ENCODE data around the gene CCDC141.

Gene CCDC141

DNA sequence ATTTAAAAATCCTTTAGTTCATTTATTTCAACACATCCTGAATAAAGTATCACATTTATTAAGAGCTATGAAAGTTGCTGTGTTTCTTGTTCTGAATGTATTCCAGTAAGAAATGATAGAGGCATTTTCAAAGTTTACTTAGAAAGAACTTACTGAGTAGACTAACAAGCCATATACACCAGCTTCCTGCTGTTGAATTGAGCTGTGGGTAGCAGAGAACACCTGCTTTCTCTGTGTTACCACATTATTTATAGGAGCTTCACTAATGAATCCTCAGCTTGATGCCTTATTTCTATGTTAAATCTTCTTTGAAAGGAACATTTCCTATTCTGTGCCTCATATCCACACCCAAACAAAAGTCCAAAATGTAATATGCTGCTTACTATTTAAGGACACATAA is 115.4 kb downstream of the CCDC141 start:
- DNase-seq (ENCODE audit: low spot score in 2 of 2): no peak
- Histone ChIP-seq H3K27me3 (ENCODE audit: low read depth) (no peaks in the 10 kb centered on the region), H3K4me1 (no peaks in the 10 kb centered on the region), H3K4me3 (no peak overlapping the region), H3K36me3 (replicated peaks) (no peaks in the 10 kb centered on the region), H3K9me3 (no peaks in the 10 kb centered on the region)
- in situ Hi-C loops (cut with MboI; ENCODE audit: low sequenced_read_pairs): no loop called here

DNA sequence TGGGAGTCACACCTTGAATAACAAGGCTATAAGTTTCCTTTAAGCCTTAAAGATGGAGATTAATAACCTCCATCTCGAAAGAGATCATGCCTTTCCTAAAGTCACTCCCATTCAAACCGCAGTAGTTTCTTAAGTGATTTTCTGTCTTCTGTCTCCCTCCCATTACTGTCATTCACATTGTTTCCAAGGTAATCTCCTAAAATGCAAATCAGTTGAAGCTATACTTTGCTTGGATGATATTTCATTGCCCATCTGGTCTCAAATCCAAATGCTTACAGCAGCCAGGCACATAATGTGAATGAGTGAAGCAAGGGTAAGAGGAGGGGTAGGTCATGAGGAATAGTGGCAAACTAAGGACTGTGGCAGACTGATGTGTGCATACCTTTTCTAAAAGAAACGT is 116.4 kb downstream of the CCDC141 start:
- in situ Hi-C loops (cut with MboI; ENCODE audit: low sequenced_read_pairs): no loop called here
- no peak for DNase-seq (ENCODE audit: low spot score in 2 of 2)
- H3K27me3 ChIP-seq (ENCODE audit: low read depth): no peaks in the 10 kb centered on the region
- no peaks in the 10 kb centered on the region for H3K9me3 ChIP-seq
- no peaks in the 10 kb centered on the region for H3K4me1 ChIP-seq
- H3K36me3 ChIP-seq (replicated peaks): no peaks in the 10 kb centered on the region
- H3K4me3 ChIP-seq: no peak overlapping the region

DNA sequence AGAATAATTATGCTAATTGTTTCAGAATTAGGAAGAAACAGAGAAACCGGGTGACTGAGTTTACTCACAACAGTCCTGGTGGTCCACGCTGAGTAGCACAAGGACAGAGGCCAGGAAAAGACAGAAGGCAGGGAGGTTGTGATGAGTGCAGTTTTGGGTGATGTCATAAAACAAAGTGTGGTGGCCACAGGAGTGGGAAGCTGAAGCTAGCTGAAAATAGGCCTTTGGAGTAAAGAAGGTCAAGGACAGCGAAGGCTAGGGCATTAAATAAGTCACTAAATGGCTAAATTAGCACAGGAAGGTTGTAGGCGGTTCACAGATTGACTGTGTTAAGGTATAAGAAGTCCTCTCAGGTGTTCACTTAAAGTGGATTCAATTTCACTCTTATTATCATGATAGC is 121.9 kb downstream of the CCDC141 start:
- H3K4me3 ChIP-seq: no peak overlapping the region

DNA sequence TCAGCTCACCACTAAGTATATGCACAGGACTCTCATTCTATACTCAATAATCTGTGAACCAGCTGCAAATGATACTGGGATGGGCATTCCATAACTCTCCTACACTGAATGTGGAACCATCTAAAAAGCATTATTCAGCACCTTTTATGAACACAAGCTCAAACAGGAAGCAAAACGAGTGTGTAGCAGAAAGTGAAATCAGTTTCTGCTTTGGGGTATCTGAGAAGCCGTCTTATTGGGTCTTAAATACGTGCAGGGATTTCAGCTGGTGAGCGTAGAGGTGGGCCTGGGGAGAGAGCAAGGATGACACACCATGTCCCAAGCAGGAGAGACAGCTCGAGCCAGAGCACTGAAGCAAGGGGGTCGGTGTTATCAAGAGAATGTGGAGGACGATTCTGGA is 122.8 kb downstream of the CCDC141 start:
- H3K4me3 ChIP-seq: no peak overlapping the region

More for the DNA sequence above, 121.9 kb downstream of the CCDC141 start:
- DNase-seq (ENCODE audit: low spot score in 2 of 2): no peak
- no peaks in the 10 kb centered on the region for H3K36me3 ChIP-seq (replicated peaks)
- H3K9me3 ChIP-seq: no peaks in the 10 kb centered on the region
- in situ Hi-C loops (cut with MboI; ENCODE audit: low sequenced_read_pairs): no loop called here
- no peaks in the 10 kb centered on the region for H3K27me3 ChIP-seq (ENCODE audit: low read depth)
- H3K4me1 ChIP-seq: no peaks in the 10 kb centered on the region

DNA sequence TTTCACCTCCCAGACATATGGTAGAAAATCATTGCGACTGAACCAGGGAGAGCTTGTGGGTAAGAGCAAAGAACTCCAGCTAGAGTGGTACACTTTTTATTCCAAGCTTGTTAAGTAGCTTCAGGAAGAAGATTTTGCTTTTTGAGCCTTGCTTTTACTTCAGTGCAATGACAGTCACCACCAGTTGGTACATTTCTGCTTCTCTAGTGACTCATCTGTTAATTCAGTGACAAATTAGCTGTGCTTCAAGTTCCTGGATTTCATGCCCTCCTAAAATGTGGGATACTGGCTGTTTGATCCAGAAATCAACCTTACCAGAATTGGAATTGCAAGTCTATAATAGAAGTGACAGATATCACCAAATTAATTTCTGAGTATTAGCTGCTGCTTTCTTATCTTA is 125.1 kb downstream of the CCDC141 start:
- no peaks in the 10 kb centered on the region for H3K27me3 ChIP-seq (ENCODE audit: low read depth)
- no peak overlapping the region for H3K4me3 ChIP-seq
- no peaks in the 10 kb centered on the region for H3K4me1 ChIP-seq
- no peaks in the 10 kb centered on the region for H3K36me3 ChIP-seq (replicated peaks)
- DNase-seq (ENCODE audit: low spot score in 2 of 2): no peak
- no peaks in the 10 kb centered on the region for H3K9me3 ChIP-seq
- in situ Hi-C loops (cut with MboI; ENCODE audit: low sequenced_read_pairs): no loop called here

More for the DNA sequence above, 122.8 kb downstream of the CCDC141 start:
- in situ Hi-C loops (cut with MboI; ENCODE audit: low sequenced_read_pairs): no loop called here
- Histone ChIP-seq H3K36me3 (replicated peaks) (no peaks in the 10 kb centered on the region), H3K4me1 (no peaks in the 10 kb centered on the region), H3K27me3 (ENCODE audit: low read depth) (no peaks in the 10 kb centered on the region), H3K9me3 (no peaks in the 10 kb centered on the region)
- no peak for DNase-seq (ENCODE audit: low spot score in 2 of 2)

DNA sequence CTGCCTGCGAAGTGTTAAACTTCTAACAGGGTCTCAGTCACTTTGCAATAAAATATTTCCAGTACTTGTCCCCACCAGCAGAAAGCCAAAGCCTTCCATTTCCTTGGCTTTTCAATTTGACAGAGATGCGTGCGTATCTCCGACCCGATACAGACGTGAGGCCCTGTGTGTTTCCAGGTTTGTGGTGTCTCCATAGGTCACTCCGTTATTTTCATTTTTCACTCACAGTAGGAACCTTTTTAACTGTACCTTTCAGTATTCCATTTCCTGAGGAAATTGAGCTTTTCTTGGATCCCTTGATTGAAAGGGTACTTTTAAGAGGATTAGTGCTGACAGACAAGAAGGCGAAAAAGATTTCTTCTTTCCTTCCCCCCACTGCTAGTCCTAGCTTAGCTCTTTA is 126.4 kb downstream of the CCDC141 start:
- no peak for DNase-seq (ENCODE audit: low spot score in 2 of 2)
- no peaks in the 10 kb centered on the region for H3K36me3 ChIP-seq (replicated peaks)
- no peaks in the 10 kb centered on the region for H3K4me1 ChIP-seq
- H3K27me3 ChIP-seq (ENCODE audit: low read depth): no peaks in the 10 kb centered on the region
- H3K4me3 ChIP-seq: no peak overlapping the region
- in situ Hi-C loops (cut with MboI; ENCODE audit: low sequenced_read_pairs): no loop called here
- no peaks in the 10 kb centered on the region for H3K9me3 ChIP-seq

DNA sequence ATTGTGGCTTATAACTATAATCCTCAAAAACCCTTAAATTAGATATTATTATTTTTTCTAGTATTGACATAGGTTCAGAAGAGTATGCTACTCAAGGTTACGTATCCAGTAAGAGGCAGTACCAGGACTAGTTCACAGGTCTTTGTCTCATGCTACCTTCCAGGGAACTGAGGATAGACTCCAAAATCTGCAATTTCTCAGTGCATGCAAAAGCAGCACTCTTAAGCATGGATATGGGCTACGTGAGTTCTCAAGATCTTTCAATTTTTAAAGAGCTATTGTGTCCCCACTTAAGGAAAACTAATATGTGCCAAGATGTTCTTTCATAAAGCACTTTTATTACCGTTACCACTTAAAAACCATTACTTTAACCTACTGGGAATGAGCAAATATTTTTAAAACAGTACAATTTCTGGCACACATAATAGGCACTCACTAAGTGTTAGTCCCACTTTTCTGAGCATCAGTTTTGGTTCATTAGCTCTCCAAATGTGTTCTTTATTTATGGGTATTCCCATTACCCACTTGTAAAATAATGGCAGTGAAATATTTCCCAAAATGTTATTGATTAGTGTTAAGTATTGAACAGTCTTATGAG is 128.9 kb downstream of the CCDC141 start:
- Histone ChIP-seq H3K4me3 (no peak overlapping the region), H3K9me3 (no peaks in the 10 kb centered on the region), H3K27me3 (ENCODE audit: low read depth) (no peaks in the 10 kb centered on the region), H3K4me1 (peaks cover 13% of the 10 kb centered on the region), H3K36me3 (replicated peaks) (no peaks in the 10 kb centered on the region)
- no peak for DNase-seq (ENCODE audit: low spot score in 2 of 2)
- in situ Hi-C loops (cut with MboI; ENCODE audit: low sequenced_read_pairs): no loop called here

DNA sequence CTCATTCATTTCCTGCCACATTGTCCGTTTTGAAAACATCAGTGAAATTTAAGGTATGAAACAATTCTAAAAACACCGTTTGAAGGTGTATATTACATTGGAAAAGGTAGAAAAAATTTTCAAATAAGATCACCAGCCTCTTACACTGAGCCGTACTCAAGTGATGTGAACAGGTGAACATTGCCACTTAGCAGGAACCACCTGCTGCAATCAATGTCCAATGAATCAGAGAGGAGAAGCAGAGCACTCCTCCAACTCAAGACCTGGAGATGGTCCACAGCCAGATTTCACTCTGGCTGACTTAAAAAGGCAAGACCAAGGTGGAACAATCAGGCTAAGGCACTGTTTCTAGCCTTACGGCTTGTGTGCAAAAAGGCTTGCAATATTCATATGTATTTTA is 132.4 kb downstream of the CCDC141 start:
- H3K9me3 ChIP-seq: no peaks in the 10 kb centered on the region
- H3K4me1 ChIP-seq: peaks cover 14% of the 10 kb centered on the region
- H3K36me3 ChIP-seq (replicated peaks): no peaks in the 10 kb centered on the region
- no peak overlapping the region for H3K4me3 ChIP-seq
- no peak for DNase-seq (ENCODE audit: low spot score in 2 of 2)
- no peaks in the 10 kb centered on the region for H3K27me3 ChIP-seq (ENCODE audit: low read depth)
- in situ Hi-C loops (cut with MboI; ENCODE audit: low sequenced_read_pairs): loop anchor here (10.0 kb wide), 1 partner anchor 123 kb away; no protein-coding TSS in a partner anchor

DNA sequence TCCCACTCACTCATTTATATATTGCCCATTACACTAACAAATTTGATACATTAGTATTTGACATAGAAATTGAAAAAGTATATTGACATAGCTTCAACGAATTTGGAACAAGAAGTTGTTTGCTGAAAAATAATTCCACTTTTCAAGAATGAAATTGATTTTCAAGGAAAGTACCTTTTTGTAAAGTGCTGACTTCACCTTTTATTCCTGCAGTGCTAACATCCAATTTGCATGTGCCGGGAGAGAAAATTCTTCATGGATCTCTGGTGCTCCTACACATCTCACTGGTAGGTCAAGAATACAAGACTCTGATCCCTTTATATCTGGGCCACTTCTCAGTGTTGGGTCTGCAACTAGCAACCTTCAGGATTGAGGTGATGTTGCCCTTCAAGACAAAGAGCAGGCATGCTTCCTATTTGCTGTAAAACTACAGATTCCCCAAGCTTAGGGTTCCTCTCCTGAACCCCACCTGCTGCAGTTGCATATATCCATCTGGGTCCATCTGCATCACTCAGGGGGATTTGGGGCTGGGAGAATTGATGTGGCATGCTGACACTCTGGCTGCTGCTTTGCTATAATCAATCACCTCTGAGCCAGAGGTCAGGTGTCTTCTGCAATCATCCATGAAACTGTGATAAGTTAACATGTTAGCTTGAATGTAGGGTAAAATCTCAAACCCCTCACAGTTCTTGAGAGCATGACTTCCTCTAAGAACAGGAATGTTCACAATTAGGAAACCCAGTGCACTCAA is 134.3 kb downstream of the CCDC141 start:
- no peaks in the 10 kb centered on the region for H3K27me3 ChIP-seq (ENCODE audit: low read depth)
- DNase-seq (ENCODE audit: low spot score in 2 of 2): no peak
- no peaks in the 10 kb centered on the region for H3K36me3 ChIP-seq (replicated peaks)
- no peaks in the 10 kb centered on the region for H3K9me3 ChIP-seq
- in situ Hi-C loops (cut with MboI; ENCODE audit: low sequenced_read_pairs): loop anchor here (10.0 kb wide), 1 partner anchor 121 kb away; no protein-coding TSS in a partner anchor
- peaks cover 25% of the 10 kb centered on the region for H3K4me1 ChIP-seq
- H3K4me3 ChIP-seq: no peak overlapping the region

DNA sequence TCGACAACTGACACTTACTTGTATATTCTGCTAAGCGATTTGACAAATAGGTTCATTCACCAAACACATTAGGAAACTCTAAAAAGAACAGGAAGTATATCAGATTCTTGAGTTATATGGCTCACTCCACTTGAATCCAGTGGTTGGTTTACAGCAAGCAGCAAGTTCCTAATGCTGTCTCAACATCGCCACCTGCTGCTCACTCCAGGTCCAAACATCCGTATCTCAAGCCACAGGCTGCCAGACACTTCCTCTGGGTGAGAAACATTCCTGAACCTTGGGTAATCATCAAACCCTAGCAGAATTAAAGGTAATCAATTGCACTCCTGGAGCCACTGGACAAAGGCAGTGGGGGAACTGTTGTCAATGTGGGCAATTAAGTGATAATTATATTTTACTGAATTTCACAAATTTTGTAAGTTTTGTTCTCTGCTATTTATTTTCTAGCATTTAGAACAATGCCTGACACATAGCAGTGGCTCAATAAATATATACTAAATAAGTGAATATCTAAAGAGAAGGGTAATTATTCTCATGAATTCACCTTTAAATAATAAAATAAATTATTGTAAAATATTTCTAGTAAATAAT is 135.6 kb downstream of the CCDC141 start:
- Histone ChIP-seq H3K4me1 (peaks cover 31% of the 10 kb centered on the region), H3K27me3 (ENCODE audit: low read depth) (no peaks in the 10 kb centered on the region), H3K9me3 (no peaks in the 10 kb centered on the region), H3K36me3 (replicated peaks) (no peaks in the 10 kb centered on the region), H3K4me3 (no peak overlapping the region)
- DNase-seq (ENCODE audit: low spot score in 2 of 2): peak; percentile 73 to 86
- in situ Hi-C loops (cut with MboI; ENCODE audit: low sequenced_read_pairs): loop anchor here (10.0 kb wide), 1 partner anchor 120 kb away; no protein-coding TSS in a partner anchor

DNA sequence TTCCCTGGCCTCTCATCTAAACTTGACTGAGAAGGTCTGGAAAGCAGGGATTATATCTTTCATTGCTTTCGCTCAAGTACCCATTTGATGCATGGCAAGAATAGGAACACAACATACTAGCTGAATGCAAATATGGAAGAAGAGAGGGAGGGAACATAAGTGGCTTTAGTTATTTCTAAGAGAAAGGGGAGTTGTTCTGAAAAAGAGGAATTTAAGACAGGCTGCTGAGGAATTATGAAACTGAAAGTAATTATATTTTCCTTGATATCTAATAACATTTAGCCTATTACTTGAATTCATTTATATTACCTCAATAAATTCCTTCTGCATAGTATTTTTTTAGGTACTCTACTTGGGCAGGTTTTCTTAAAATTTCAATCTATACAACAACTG is 136.9 kb downstream of the CCDC141 start:
- DNase-seq (ENCODE audit: low spot score in 2 of 2): no peak
- Histone ChIP-seq H3K9me3 (no peaks in the 10 kb centered on the region), H3K36me3 (replicated peaks) (no peaks in the 10 kb centered on the region), H3K4me1 (peaks cover 31% of the 10 kb centered on the region), H3K4me3 (no peak overlapping the region), H3K27me3 (ENCODE audit: low read depth) (no peaks in the 10 kb centered on the region)
- in situ Hi-C loops (cut with MboI; ENCODE audit: low sequenced_read_pairs): loop anchor here (10.0 kb wide), 1 partner anchor 118 kb away; no protein-coding TSS in a partner anchor

DNA sequence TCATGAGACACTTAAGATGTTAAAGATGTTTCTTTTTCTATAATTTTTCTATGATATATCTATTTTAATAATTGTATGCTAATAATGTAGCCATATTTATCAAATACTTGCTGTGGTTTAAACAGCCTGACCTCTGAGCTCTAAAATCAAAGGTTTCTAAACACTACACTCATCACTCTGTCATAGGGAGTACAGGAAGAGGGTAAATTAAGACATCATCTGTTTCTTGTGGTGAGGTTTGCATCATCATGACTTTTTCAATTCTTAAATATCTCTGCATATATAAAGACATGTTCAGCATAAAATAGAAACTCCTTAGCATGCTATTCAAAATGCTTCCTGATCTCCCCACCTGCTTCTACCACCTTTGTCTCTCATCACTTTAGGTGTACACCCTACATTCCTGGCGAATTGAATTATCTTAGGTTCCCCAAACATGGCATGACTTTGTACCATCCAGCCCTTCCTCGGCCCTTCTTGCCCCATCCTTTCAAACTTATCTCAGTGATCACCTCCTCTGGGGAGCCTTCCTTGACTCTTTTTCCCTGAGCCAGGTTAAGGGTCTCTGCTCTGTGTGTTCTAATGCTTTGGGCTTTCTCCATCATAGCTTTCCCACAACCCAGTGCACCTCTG is 137.4 kb downstream of the CCDC141 start:
- in situ Hi-C loops (cut with MboI; ENCODE audit: low sequenced_read_pairs): loop anchor here (10.0 kb wide), 1 partner anchor 118 kb away; no protein-coding TSS in a partner anchor
- H3K4me3 ChIP-seq: no peak overlapping the region
- peaks cover 31% of the 10 kb centered on the region for H3K4me1 ChIP-seq
- no peaks in the 10 kb centered on the region for H3K36me3 ChIP-seq (replicated peaks)
- no peaks in the 10 kb centered on the region for H3K27me3 ChIP-seq (ENCODE audit: low read depth)
- no peak for DNase-seq (ENCODE audit: low spot score in 2 of 2)
- no peaks in the 10 kb centered on the region for H3K9me3 ChIP-seq

DNA sequence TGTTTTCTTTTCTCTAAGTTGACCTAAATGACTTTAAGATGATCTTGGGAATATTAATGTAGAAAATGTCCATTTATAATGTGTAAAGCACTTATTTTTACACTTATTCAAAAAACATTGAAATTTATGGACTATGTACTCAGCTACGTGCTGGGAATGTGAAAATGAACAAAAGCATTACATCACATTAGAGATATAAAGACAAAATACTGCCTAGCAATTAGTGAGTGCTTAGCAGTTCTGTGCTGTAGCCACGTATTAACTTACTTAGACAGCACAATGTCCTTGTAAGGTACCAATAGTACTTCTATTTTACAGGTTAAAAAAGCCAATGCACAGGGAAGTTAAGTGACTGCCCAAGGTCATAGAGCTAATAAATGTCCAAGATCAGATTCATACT is 138.9 kb downstream of the CCDC141 start:
- no peak overlapping the region for H3K4me3 ChIP-seq
- no peak for DNase-seq (ENCODE audit: low spot score in 2 of 2)
- peaks cover 28% of the 10 kb centered on the region for H3K4me1 ChIP-seq
- no peaks in the 10 kb centered on the region for H3K36me3 ChIP-seq (replicated peaks)
- H3K9me3 ChIP-seq: no peaks in the 10 kb centered on the region
- no peaks in the 10 kb centered on the region for H3K27me3 ChIP-seq (ENCODE audit: low read depth)
- in situ Hi-C loops (cut with MboI; ENCODE audit: low sequenced_read_pairs): loop anchor here (10.0 kb wide), 1 partner anchor 116 kb away; no protein-coding TSS in a partner anchor

DNA sequence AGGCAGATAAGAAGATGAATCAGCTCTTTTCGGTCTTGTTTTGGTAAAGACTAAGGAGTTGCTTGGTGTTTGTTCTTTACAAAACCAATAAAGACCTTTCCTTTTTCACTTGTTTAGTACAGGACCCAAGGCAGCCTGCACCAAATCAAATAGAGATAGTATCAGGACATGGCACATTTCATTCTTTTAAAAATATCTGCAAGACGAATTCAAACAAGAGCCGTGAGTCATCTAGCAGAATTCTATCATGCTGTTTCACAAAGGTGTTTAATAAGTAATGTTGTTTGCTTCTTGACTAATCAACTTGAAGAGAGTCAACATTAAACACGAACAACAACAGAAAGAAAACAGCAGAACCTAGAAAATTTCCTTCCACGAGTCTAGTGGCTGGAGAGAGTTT is 139.9 kb downstream of the CCDC141 start:
- peaks cover 36% of the 10 kb centered on the region for H3K4me1 ChIP-seq
- in situ Hi-C loops (cut with MboI; ENCODE audit: low sequenced_read_pairs): loop anchor here (10.0 kb wide), 1 partner anchor 115 kb away; no protein-coding TSS in a partner anchor
- no peak for DNase-seq (ENCODE audit: low spot score in 2 of 2)
- H3K36me3 ChIP-seq (replicated peaks): no peaks in the 10 kb centered on the region
- no peaks in the 10 kb centered on the region for H3K9me3 ChIP-seq
- H3K27me3 ChIP-seq (ENCODE audit: low read depth): no peaks in the 10 kb centered on the region
- H3K4me3 ChIP-seq: no peak overlapping the region
